ENCODE results near the gene SHTN1.

SHTN1 gene

GRCh38 chr10:116853701-116854100, 151.3 kb downstream of the SHTN1 start:
- TF ChIP-seq CTCF (IDR thresholded peaks at IDR 0.05; ENCODE audit: insufficient read depth, missing control alignments): no peak
- DNase-seq (ENCODE audit: insufficient read length, low spot score): no peak
- FAIRE-seq: no peak

- no peak for FAIRE-seq
- no peak for DNase-seq (ENCODE audit: insufficient read length, low spot score)
- TF ChIP-seq CTCF (IDR thresholded peaks at IDR 0.05; ENCODE audit: insufficient read depth, missing control alignments): no peak
Observed at GRCh38 chr10:116853287-116853686, 151.7 kb downstream of the SHTN1 start.

GRCh38 chr10:116852246-116852645, 152.7 kb downstream of the SHTN1 start:
- TF ChIP-seq CTCF (IDR thresholded peaks at IDR 0.05; ENCODE audit: insufficient read depth, missing control alignments): no peak
- no peak for FAIRE-seq
- DNase-seq (ENCODE audit: insufficient read length, low spot score): no peak

GRCh38 chr10:116850058-116850611, 154.9 kb downstream of the SHTN1 start:
- FAIRE-seq (no peak), DNase-seq (ENCODE audit: insufficient read length, low spot score) (no peak)
- TF ChIP-seq CTCF (IDR thresholded peaks at IDR 0.05; ENCODE audit: insufficient read depth, missing control alignments): no peak

GRCh38 chr10:116849248-116850057, 155.5 kb downstream of the SHTN1 start, which contains the start of gene ENO4:
ENO4 (plus strand) TSS chr10:116849499; CDS start chr10:116849567, 68 bp downstream.
- peak; percentile 29 for DNase-seq (ENCODE audit: insufficient read length, low spot score)
- FAIRE-seq: no peak
- no peak for TF ChIP-seq CTCF (IDR thresholded peaks at IDR 0.05; ENCODE audit: insufficient read depth, missing control alignments)

- FAIRE-seq: no peak
- TF ChIP-seq CTCF (IDR thresholded peaks at IDR 0.05; ENCODE audit: insufficient read depth, missing control alignments): no peak
- DNase-seq (ENCODE audit: insufficient read length, low spot score): no peak
Observed at GRCh38 chr10:116848944-116849247, 156.1 kb downstream of the SHTN1 start.
